HS-27A (cell line): Measurements from ENCODE around the gene RBM20.
"Not testable (repeated sequence)": the region's sequence is repeated elsewhere in the genome, so short reads cannot be mapped to it uniquely, and the experiment has no call there.

Experiments used
- DNase-seq: peaks from one replicate; pipeline ENCODE4 v3.0.0-alpha.2; 2012; ENCODE audit warnings: low read depth, missing footprints

Gene RBM20

DNA sequence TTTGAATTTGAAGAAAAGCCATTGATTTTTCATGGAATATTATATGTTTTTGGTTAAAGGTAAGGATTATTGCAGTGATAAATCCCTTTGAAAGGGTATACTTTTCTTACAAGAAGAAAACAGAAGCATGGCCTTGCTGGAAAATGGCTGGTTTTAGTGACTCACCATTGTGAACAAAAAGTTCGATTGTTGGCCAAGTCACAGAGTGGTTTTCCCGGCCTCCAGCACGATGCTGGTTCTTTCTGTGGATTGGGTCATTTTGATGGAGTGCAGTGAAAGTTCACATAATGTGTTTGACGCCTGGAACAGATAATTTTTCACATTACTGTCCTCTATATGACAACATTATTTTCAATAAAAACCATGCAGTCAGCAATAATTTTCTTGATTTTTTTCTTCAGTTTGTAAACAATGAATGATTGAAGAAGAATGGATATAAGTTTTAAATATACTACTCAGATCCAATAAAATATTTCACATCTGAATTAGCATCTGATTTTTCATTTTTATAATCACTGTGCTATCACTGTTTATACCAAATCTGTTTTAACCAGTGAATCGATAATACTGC, 60.9 kb downstream of the RBM20 start:
- DNase-seq, result no peak

DNA sequence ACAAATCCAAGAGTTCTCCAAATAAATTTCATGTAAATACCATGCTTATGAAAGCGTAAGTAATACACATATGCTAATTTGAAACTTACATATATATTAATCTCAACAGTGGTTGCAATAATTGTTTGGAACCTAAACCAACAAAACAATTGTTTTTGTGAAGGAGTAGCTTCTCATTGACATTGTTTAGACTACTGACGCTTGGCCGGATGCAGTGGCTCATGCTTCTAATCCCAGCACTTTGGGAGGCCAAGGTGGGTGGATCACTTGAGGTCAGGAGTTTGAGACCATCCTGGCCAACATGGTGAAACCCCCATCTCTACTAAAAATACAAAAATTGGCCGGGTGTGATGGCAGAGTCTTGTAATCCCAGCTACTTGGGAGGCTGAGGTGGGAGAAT, 61.5 kb downstream of the RBM20 start:
- DNase-seq, result not testable (repeated sequence)

DNA sequence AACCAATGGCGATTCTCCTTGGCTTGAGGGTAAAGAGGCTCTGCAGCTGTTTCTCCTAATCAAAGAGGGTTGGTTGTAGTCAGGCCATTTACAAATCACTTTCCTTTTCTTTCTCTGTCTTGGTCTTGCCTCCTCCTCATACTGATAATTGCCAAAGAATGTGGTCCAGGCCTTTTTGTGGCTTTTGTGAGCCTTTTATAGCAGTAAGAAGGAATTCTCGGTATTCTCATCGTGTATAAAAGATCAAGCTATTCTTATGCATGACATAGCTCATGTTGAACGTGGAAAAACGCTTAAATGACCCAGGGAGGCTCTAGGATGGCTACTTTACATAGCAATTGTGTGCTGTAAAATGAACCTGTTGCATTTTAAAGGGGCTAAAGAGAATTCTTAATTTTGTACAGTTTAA, 62.6 kb downstream of the RBM20 start:
- DNase-seq, result peak; percentile 54

DNA sequence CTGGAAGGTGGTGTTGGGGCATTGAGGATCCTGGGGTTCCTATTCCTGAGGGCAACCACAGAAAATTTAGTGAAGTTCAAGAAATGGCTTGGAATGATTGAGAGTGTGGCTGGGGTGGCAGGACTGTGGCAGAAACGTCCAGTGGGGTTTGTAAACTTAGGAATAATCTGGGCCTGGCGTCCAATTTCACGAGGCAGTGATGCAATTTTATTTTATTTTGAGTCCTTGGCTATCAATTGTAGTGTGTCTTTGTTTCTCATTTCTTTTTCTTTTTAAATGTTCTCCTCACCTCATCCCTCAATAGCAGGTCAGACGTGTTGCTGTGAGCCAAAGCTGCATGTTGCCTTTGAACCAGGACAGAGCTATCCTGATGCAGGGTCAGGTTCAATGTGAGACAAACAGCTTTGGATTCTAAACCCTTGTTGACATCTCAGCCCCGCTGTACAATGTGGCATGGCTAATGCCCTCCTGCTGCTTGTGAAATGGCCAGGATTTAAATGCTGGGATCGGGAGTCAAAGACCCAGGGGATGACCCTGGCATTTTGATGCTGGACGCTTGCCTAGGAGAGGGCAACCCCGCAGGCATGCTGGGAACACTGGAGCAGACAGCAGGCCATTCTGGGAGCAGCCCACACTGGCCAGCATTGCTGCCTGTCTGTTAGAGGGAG, 64.8 kb downstream of the RBM20 start:
- DNase-seq, result no peak

DNA sequence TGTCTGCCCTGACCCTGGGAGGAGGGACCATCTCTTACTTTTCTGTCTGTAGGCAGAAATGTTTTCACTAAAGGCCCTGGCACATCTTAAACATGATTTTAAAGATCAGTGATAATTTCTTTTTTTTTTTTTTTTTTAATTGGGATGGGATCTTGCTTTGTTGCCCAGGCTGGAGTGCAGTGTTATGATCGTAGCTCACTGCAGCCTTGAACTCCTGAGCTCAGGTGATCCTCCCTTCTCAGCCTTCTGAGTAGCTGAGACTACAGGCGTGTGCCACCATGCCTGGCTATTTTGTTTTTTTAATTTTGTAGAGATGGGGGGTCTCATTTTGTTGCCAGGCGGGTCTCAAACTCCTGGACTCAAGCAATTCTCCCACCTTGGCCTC, 65.3 kb downstream of the RBM20 start:
- no peak for DNase-seq

DNA sequence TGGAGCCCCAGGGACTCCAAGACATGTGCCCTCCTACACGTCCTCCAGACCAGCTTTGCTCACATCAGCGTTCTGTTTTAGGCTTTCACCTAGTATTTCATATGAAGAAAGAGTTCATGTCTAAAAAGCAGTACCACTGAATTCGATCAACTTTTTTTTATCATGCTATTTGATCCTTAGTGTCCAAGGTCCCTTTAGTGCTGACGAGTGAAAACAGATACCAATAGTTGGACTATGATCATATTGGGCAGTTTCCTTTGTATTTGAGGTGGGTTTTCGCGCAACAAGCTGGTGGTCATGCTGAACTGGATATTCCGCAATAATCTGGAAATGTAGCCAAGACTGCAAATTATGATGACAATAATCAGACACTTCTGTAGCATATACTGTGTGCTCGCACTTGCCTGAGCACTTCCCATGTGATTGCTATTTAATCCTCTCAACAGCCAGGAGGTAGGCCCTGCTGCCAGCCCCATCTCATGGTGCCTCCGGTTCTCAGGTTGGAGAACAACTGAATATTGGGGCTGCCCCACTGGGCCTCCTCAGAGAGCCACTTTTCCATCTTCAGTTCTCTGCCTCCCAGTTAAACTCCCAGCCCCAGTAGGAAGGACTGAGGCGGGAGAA, 65.9 kb downstream of the RBM20 start:
- DNase-seq, result no peak

DNA sequence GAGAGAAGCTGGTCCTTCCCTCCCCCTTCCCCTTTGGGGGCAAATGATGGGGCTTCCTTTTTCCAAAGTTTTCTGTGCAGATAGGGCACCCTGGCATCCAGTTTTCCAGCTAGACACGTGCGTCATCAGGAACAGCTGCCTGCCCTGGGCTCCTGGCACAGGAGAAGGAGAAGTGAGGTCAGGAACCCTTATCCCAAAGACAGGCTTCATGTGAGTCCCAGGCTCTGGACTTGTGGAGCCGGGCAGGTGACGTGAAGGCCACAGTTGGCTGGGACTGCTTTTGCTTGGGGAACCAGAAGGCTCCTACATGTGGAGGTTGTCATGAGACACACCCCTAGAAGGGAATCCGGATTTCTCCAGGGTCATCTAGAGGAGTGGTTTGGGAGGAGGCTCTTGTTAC, 66.5 kb downstream of the RBM20 start:
- no peak for DNase-seq

DNA sequence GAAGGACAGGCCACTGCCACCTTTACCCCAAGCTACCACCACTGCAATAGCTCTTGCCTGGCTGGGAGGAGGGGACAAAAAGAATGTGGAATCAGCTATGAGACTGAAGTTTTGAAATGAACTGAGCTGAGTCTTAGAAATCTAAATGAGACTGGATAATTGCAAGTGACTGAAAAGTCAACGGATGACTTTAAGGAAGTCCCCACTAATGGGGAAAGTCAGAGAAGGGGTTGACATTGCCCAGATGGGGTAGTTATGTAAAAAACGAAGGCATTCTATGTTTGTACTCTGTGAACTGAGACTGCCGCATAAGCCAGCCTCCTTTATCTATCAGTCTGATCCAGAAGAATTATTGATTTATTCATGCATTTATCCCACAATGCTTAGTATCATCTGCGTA, 67.2 kb downstream of the RBM20 start:
- no peak for DNase-seq

DNA sequence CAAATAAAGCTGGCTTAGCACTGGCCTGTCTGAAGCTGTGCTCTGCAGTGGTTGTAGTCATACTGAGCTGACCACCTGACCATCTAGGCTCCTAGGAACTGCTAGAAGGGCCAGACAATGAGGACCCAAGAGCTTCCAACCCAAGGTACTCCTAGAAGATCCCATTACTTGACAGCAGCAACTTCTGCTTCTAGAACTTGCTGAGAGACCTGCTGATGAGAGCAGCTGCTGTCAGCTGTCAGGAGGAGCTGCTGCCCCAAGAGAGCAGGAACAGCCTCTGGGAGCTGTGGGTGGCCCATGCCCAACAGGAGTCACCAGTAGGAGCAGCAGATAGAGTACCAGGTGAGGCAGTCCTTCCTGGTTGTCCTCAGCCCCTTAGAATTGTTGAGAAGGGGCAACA, 70.2 kb downstream of the RBM20 start:
- DNase-seq, result no peak

DNA sequence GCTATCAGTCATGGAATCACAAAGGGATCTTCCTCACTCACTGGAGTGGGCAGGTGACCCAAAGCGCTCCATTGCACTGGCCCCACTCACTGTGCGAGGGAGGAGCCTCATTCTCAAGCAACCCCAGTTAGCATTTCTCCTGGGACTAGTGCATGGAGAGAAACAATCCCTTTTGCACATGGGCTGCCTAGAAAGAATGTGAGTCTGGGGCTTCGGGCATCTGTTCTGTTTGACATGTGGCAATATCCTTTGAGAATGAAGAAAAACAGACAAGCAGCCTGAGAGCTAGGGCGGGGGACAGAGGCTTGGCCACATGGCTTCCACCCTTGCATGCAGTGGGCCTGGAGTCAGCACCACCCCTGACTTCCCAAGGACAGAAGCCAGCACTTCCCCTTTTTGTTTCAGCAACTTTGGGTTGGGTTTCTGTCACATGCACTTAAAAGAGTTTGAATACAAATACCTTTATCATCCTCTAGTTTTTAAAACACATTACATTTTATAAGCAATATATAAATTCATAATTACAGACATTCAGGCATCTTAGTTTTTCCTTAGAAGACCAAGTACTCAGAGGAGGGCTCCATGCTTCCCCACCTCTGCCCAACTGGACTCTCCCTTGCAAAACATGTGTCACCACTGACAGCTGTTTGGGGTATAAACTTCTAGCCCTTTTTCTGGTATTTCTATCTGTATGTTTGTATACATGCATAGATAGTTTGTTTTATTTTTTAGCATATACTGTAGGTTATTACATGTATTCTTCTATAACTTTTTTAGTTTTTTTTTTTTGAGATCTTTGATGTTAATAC, 73.8 kb downstream of the RBM20 start:
- no peak for DNase-seq

DNA sequence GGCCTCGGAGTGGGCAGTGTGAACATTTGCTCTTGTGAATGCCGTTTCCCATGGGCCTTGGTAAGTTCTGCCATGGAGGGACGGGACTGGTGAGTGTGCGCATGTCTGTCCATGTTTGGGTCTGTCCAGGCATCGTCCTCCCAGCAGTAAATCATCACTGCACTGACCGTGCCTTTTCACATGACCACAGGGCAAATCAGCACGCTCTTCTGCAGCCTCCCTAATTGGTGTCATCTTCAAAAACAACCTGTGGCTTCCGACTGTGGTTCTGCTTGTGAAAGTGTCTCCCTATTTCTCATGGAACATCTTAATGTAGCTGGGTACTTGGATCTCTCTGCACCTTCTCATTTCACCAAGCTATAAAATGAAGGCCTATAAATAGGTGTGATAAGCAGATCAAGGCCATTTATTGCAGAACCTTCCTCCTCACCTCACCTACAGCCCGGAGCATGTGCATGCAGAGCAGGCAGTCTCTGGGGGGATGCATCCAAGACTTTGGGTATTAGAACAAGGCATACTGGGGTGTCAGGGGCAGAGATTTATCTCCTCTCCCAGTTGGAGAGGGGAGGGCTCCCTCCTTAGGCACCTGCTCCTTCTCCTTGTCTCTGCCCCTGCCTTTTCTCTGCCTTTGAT, 77.4 kb downstream of the RBM20 start:
- no peak for DNase-seq

DNA sequence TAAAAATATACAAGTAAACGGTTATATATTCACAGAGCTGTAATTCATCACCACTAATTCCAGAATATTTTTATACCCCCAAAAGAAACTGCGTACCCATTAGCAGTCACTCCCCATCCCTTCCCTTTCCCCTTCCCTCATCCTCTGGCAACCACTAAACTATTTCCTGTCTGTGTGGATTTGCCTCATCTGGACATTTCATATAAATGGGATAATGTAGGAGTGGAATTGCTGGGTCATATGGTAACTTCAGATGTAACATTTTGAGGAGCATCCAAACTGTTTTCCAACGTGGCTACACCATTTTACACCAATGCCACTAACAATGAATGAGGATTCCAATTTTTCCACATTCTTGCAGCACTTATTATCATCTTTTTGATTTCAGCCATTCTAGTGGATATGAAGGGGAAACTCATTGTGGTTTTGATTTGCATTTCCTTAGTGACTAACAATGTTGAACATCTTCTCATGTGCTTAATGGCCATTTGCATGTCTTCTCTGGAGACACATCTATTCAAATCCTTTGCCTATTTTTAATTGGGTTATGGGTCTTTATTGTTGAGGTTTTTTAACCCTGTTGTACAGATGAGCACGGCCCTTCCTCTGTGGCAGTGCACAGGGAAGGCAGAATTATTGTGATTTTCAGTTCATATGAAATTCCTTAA, 79.2 kb downstream of the RBM20 start:
- DNase-seq, result no peak

DNA sequence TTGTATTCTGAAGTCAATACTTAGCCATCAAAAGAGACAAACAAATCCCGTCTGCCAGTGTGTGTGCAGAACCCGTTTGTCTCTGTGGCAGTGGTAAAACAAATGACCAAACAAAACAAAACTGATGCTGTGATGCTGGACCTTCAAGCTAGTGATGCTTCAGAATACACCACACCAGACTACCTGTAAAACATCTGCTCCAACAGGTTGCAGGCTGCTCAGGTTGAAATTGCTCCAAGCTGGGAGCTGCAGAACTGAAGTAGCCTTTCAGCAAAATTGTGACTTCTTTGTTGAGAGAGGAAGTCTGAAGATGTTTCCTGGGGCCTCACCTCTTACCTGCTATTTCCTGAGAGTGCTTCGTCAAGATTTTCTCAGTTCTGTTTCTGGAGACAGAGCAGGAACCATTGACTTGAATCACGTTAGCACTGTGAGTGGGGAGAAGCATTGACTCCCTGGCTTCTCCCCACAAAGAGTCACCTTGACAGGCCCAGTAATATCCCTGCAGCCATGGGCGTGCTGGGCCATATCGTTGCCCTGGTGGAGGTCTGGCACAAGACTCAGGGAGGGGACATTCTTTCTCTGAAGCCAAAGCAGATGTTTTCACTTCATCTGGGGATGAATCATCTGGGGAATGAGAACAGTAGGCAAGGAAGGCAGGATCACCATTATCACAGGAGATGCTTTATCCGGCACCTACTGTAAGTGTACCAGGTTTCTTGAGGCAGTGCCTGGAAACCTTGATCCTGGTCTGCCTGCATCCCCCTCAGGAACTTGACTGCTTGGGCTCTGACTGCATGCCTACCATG, 80.2 kb downstream of the RBM20 start:
- no peak for DNase-seq

DNA sequence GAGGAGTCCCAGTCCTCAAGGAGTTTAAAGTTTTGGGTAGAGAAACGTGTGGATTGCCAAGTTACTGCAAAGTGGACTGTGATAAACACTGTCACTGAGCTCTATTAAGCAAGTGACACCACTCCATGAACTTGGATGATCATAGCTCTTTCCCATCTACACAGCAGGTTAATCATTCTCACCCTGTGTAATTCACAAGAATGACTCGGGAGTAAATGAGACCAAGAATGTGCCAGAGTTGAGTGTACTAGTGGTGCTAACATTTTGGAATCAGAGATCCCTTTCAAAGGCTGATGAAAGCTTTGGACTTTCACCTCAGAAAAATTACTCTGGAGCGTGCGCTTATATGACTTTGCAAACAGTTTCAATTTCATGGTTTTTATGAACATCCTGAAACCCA, 80.8 kb downstream of the RBM20 start:
- DNase-seq, result no peak

DNA sequence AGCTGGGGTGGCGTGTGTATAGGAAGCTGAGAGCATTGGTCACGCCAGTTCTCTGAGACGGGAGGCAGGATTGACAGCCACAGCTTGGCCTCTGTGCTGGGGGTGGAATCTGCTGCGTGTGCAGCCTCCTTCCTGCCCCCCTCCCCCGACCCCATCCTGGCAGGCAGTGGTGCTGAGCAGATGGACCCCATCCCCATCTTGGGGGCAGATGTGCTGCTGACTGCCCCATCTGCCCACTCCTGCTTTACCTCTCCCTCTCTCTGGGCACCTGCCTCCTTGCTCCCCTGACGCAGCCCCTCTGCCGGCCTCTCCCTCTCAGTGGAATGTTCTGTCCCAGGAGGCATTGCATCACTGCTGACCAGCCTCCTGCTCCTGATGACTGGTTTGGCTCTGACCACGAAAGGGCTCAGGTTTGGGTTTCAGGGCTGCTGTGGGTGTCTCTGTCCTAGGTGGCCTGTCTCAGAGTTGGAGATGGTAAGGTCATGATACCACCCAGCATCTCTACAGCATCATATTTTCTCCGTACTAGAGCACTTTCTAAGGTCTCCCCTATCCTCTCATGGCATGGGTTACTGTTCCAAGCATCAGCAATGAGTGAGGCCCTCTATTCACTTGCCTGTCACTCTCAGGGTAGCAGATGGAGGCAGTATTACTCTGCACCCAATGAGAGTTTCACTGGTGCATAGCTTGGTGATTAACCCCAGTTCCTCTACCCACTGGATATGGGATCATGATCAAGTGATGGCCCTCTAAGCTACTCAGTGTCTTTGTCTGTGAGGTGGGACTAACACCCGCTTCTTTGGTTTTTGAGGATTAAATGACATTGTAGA, 81.9 kb downstream of the RBM20 start:
- DNase-seq, result no peak

DNA sequence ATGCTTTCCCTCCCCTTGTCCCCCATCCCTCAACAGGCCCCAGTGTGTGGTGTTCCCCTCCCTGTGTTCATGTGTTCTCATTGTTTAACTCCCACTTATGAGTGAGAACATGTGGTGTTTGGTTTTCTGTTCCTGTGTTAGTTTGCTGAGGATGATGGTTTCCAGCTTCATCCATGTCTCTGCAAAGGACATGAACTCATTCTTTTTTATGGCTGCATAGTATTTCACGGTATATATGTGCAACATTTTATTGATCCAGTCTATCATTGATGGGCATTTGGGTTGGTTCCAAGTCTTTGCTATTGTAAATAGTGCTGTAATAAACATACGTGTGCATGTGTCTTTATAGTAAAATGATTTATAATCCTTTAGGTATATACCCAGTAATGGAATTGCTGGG, 83.6 kb downstream of the RBM20 start:
- not testable (repeated sequence) for DNase-seq

DNA sequence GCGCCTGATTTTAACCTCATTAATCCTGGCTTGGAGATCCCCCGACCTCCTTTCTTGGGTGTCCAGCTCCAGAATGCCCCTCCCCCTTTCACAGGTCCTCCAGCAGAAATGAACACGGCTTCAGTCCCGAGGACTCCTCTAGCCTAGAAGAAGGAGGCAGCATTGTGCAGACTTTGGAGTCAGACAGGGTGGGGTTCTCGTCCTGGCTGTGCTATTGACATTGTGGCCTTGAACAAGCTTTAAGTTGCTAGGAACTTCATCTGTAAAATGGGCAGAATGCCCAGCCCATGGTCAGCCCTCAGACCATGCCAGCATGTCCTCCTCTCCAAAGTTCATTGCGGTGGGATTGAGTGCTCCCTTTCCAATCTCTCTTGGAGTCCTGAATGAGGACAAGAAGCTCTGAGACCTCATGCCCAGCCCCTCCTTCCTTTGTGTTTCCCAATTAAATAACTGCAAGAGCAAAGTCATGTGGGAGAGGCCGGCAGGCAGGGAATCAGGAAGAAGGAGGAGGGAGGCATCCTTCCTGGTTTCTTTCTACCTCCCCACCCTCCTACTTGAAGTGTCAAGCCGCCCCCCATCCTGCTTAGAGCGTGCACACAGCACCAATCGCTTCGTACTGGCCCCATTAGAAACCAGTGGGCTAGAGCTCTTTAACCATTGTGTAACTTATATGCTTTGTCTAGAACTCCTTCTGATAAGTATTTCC, 86.4 kb downstream of the RBM20 start:
- DNase-seq, result no peak

DNA sequence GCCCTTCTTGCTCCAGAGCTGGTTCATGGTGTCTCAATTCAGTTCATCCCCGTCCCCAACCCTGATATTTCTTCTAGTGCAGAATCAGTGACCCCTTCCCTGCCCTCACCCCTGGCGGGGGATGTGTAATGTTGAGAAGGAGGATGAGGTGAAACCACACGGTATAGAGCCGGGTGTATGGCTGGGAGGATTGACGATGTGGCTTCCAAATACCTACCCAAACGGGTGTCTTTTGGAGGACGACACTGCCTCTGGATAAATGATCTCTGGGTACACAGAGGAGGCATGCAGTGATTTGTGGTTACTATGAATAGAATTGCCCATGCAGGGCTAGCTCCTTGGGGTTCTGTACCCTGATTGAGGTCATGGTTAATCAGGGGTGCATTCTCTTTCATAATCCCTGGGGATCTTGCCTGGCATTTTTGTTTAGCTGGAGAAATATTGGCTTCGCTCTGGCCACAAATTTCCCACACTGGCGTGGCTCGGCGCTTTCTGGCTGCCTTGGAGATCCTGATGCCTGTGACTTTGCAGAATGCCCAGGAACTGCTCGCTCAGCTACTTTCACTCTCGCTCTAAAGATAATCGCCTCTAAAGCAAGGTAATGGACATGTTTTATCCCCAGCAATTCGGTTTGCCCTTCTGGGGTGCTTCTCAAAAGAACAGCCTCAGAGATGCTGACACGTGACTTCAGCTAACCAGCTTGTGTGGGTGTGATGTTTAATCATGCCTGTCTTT, 89.2 kb downstream of the RBM20 start:
- no peak for DNase-seq

DNA sequence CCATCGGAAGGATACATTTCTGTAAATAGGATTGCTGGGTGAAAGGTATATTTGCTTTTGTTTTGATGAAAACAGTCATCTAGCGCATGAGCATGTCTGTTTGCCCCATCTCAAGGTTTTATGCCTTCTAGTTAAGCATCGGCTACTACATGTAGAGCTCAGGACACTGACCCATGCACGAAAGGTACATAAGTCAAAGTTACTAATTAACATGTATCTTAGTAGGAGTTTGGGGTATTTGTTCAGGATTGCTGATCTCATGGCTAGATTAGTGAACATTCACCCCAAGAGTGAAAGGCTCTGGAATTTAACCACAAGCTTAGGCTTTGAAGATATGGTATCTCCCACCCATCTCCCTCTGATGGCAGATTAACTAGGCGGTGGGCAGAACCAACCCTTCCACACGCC, 91.5 kb downstream of the RBM20 start:
- DNase-seq, result no peak
